Right atrium auricular region (tissue), 2 donors: ENCODE measurements around the gene DPYD. TPM values are rescaled to one million over a fixed set of nuclear protein-coding genes. Genes with fewer than 3 reads are reported as not detected.

ENCODE experiments used
- DNase-seq: peaks from one replicate; pipeline ENCODE4 v3.0.0-alpha.2; 2019; ENCODE audit warnings: low spot score
- H3K27ac ChIP-seq, 2 donors: fragments of 200-600 bp; sonication (generic); 1 replicate in 1 of 2; 2 replicates in 1 of 2; pipeline ENCODE4 v1.5.1; 2016 to 2019
- H3K27me3 ChIP-seq, 2 donors: fragments of 200-600 bp; sonication (generic); one replicate each; pipeline versions ENCODE4 v1.5.1 to v1.6.0; 2017 to 2019
- H3K36me3 ChIP-seq: fragments of 200-600 bp; sonication (generic); one replicate; pipeline ENCODE4 v1.5.1; 2016
- H3K4me1 ChIP-seq, 2 donors: fragments of 200-600 bp; sonication (generic); one replicate each; pipeline versions ENCODE4 v1.5.1 to v1.6.0; 2017 to 2019
- H3K4me3 ChIP-seq, 2 donors: fragments of 200-600 bp; sonication (generic); 1 replicate in 1 of 2; 2 replicates in 1 of 2; pipeline ENCODE4 v1.5.1; 2017 to 2019; ENCODE audit warnings: mild to moderate bottlenecking in 1 of 2, moderate library complexity in 1 of 2
- H3K9me3 ChIP-seq, 2 donors: fragments of 200-600 bp; sonication (generic); one replicate each; pipeline ENCODE4 v1.5.1; 2019
- CTCF ChIP-seq, 2 donors: fragments of 200-600 bp; sonication (generic); IDR thresholded peaks; one replicate each; pipeline ENCODE4 v1.5.1; 2019; ENCODE audit warnings: antibody characterized with exemption in 2 of 2
- total RNA-seq, 2 donors: library from RNA; depleted of rRNA; stranded (reverse); fragments of >200 nt; gene quantifications; one replicate each; pipeline ENCODE4 v1.1.0, GENCODE V29; 2016

The DPYD gene
- total RNA-seq, 2 donors from 2014 or later, result 11.3 to 14.5 TPM

GRCh38 chr1:97464305-97464704, 456.5 kb downstream of the DPYD start:
- no peak overlapping the region for H3K27ac ChIP-seq
- no peak overlapping the region for H3K4me3 ChIP-seq
- H3K4me1 ChIP-seq, result peaks cover 0 to 12% of the 10 kb centered on the region in 2 donors
- no peaks in the 10 kb centered on the region for H3K36me3 ChIP-seq
- peaks cover 0 to 6% of the 10 kb centered on the region in 2 donors for H3K9me3 ChIP-seq
- no peak for DNase-seq
- H3K27me3 ChIP-seq, result no peaks in the 10 kb centered on the region
- TF ChIP-seq CTCF (IDR thresholded peaks at IDR 0.05), result no peak

- Histone ChIP-seq H3K4me3 (no peak overlapping the region), H3K27me3 (no peaks in the 10 kb centered on the region), H3K4me1 (peaks cover 0 to 12% of the 10 kb centered on the region in 2 donors), H3K9me3 (peaks cover 0 to 6% of the 10 kb centered on the region in 2 donors), H3K27ac (peak overlapping the region; percentile 46 to 72), H3K36me3 (no peaks in the 10 kb centered on the region)
- no peak for DNase-seq
- no peak for TF ChIP-seq CTCF (IDR thresholded peaks at IDR 0.05)
Measured at GRCh38 chr1:97461782-97462181, 459.1 kb downstream of the DPYD start.

- no peak for TF ChIP-seq CTCF (IDR thresholded peaks at IDR 0.05)
- H3K9me3 ChIP-seq, result no peaks in the 10 kb centered on the region
- DNase-seq, result no peak
Measured at GRCh38 chr1:97457446-97458089, 463.3 kb downstream of the DPYD start.

GRCh38 chr1:97451944-97452343, 468.9 kb downstream of the DPYD start:
- no peaks in the 10 kb centered on the region for H3K36me3 ChIP-seq
- H3K9me3 ChIP-seq, result no peaks in the 10 kb centered on the region
- no peak overlapping the region for H3K27ac ChIP-seq
- no peaks in the 10 kb centered on the region for H3K27me3 ChIP-seq
- no peaks in the 10 kb centered on the region for H3K4me1 ChIP-seq
- no peak for TF ChIP-seq CTCF (IDR thresholded peaks at IDR 0.05)
- H3K4me3 ChIP-seq, result no peak overlapping the region
- no peak for DNase-seq

More at GRCh38 chr1:97457446-97458089, 463.3 kb downstream of the DPYD start:
- Histone ChIP-seq H3K36me3 (no peaks in the 10 kb centered on the region), H3K4me1 (peaks cover 0 to 12% of the 10 kb centered on the region in 2 donors), H3K27me3 (no peaks in the 10 kb centered on the region), H3K4me3 (no peak overlapping the region), H3K27ac (no peak overlapping the region)

GRCh38 chr1:97451046-97451826, 469.6 kb downstream of the DPYD start:
- Histone ChIP-seq H3K9me3 (no peaks in the 10 kb centered on the region), H3K4me1 (no peaks in the 10 kb centered on the region), H3K27me3 (no peaks in the 10 kb centered on the region), H3K4me3 (no peak overlapping the region), H3K27ac (no peak overlapping the region), H3K36me3 (no peaks in the 10 kb centered on the region)
- no peak for DNase-seq
- no peak for TF ChIP-seq CTCF (IDR thresholded peaks at IDR 0.05)
